Measurements from ENCODE around the gene TNIP1.

DNA sequence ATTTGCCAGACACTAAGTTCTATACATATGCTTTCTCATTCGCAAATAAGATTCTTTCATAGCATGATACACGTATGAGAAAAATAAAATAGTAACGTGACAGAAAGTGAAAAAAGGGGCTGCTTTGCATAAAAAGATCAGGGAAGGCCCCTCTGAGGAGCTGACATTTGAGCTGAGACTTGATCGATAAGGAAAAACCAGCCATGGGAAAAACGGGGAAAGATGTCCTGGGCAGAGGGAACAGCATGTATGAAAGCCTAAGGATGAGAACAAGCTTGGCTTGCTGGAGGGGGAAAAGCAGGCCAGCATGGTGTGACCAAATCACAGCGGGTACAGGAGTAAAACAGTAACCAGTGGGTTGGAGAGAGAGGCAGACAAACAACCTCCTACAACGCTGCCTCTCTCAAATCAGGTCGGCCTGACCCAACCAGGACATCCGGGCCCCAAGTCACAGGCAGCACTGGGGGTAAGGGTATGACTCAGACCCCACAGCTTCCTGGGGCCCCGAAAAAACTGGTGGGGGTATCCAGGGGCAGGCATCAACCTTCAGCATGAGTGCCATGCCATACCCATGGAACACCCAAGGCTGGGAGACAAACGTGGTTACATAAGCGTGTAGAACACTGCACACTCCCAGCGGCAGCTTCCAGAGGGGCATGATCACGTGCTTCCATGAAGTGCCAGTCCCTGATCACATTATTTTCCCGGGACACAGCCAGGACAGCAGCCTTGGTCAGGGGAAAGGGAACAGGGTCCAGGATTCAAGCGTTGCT lies 2.2 kb downstream of the TNIP1 start:
- TF ChIP-seq, protein P1, sequence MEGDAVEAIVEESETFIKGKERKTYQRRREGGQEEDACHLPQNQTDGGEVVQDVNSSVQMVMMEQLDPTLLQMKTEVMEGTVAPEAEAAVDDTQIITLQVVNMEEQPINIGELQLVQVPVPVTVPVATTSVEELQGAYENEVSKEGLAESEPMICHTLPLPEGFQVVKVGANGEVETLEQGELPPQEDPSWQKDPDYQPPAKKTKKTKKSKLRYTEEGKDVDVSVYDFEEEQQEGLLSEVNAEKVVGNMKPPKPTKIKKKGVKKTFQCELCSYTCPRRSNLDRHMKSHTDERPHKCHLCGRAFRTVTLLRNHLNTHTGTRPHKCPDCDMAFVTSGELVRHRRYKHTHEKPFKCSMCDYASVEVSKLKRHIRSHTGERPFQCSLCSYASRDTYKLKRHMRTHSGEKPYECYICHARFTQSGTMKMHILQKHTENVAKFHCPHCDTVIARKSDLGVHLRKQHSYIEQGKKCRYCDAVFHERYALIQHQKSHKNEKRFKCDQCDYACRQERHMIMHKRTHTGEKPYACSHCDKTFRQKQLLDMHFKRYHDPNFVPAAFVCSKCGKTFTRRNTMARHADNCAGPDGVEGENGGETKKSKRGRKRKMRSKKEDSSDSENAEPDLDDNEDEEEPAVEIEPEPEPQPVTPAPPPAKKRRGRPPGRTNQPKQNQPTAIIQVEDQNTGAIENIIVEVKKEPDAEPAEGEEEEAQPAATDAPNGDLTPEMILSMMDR (IDR thresholded peaks at IDR 0.05), result no peak
- no peak for TF ChIP-seq HOXB5 (CRISPR knock-in tag; IDR thresholded peaks at IDR 0.05)
- TF ChIP-seq RAD21 (conservative IDR thresholded peaks at IDR 0.05 in 1 of 2, IDR thresholded peaks at IDR 0.05 in 1 of 2), result no peak
- no peak for TF ChIP-seq MAZ (IDR thresholded peaks at IDR 0.05; ENCODE audit: borderline replicate concordance, low read depth, low read length)
- TF ChIP-seq, protein P2, sequence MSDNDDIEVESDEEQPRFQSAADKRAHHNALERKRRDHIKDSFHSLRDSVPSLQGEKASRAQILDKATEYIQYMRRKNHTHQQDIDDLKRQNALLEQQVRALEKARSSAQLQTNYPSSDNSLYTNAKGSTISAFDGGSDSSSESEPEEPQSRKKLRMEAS (IDR thresholded peaks at IDR 0.05), result no peak
- TF ChIP-seq, protein P3, sequence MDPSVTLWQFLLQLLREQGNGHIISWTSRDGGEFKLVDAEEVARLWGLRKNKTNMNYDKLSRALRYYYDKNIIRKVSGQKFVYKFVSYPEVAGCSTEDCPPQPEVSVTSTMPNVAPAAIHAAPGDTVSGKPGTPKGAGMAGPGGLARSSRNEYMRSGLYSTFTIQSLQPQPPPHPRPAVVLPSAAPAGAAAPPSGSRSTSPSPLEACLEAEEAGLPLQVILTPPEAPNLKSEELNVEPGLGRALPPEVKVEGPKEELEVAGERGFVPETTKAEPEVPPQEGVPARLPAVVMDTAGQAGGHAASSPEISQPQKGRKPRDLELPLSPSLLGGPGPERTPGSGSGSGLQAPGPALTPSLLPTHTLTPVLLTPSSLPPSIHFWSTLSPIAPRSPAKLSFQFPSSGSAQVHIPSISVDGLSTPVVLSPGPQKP (IDR thresholded peaks at IDR 0.05; ENCODE audit: low read depth, low read length), result no peak
- TF ChIP-seq NFE2L2 (conservative IDR thresholded peaks at IDR 0.05; ENCODE audit: low read length), result no peak
- TF ChIP-seq PHF8 (IDR thresholded peaks at IDR 0.05; ENCODE audit: borderline replicate concordance, low read depth), result no peak
- TF ChIP-seq SMC3 (IDR thresholded peaks at IDR 0.05), result no peak

Data from A549 (cell line).